DND-41 (cell line): ENCODE data around the gene PRSS57.

Source experiments
- CTCF ChIP-seq: IDR thresholded peaks from 2 replicates; pipeline ENCODE4 v1.5.1; 2012; ENCODE audit warnings: borderline replicate concordance, low read length, moderate library complexity, mild to moderate bottlenecking; ENCODE audit not compliant: poor library complexity, severe bottlenecking; ENCODE audit errors: extremely low read depth
- EZH2 ChIP-seq: IDR thresholded peaks from 3 replicates; pipeline ENCODE4 v1.6.1; 2012; ENCODE audit warnings: borderline replicate concordance, low read depth, mild to moderate bottlenecking, moderate library complexity, low read length, inconsistent platforms; ENCODE audit not compliant: severe bottlenecking

GRCh38 chr19:711254-711653 is 16.0 kb upstream of the PRSS57 start:
- no peak for TF ChIP-seq EZH2
- no peak for TF ChIP-seq CTCF
